ENCODE measurements around the gene S100A14.

S100A14 gene

DNA sequence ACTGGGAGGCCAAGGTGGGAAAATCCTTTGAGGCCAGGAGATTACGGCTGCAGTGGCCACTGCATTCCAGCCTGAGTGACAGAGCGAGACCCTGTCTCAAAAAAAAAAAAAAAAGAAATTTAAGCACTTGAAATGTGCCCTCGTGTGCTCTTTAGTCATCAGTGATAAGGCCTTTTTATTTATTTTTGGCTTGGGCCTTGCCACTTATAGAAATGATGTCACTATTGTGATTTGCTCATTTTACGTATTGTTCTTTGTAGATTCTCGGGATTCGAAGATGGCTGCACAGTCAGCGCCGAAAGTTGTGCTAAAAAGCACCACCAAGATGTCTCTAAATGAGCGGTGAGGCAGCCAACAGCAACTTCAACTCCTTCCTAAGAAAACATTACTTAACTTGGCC, 20.2 kb upstream of the S100A14 start:
- DNase-seq = no peak

DNA sequence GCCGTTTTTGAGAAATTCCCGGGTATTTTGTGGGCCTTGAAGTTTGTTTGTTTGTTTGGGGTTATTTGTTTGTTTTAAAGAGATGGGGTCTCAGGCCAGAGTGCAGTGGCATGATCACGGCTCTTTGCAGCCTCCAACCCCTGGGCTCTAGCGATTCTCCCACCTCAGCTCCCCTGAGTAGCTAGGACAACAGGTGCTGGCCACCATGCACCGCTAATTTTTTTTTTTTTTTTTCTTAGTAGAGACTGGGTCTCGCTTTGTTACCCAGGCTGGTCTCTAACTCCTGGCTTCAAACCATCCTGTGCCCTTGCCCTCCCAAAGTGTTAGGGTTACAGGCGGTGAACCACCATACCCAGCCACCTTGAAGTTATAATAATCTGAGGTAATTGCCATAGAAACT, 19.7 kb upstream of the S100A14 start:
- DNase-seq = no peak

DNA sequence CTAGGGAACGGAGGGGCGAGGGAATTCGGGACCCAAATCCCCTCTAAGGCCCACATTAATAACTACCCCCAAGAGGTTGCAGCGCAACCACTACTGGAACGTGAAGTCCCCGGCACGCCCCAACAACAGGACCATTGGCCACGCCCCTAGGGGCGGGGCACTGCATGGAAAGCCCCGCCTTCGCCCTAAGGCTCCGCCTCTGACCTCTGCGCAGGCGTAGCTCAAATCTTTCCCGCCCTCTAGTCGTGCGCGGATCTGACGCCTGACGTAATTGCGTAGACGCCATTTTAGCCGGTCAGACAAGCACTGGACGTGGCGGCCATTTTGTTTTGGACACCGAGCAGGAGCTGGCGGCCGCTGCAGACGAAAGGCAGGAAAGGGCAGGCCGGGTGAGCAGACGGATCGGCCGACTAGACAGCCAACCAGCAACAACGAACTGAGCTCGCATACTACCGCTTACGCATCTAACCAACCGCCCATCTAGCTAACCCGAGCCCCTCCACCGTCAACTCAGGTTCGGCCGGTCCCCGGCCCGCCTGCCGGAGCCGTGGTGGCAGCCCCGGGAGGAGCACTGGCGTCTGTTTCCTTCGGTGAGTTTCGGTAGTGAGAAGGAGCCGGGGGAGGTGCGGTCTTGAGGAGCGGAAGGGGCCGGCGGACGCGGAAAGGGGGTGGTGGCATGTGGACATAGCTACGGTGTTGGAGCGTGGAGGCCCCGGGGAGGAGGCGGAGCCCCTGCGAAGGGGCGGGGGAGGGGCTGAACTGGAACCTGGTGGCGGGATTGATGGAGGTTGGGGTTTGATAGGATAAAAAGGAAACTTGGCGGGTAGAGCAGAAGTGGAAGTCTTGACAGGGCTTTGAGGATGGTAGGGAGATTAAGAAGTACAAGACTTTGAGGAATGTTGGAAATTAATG, 17.9 kb upstream of the S100A14 start, which contains the start of gene CHTOP:
Gene CHTOP (plus strand): TSS at position 313 of the 912 bp plus-strand sequence. CDS start 2,523 bp downstream, outside the sequence.
- peak; percentile 99 for DNase-seq

DNA sequence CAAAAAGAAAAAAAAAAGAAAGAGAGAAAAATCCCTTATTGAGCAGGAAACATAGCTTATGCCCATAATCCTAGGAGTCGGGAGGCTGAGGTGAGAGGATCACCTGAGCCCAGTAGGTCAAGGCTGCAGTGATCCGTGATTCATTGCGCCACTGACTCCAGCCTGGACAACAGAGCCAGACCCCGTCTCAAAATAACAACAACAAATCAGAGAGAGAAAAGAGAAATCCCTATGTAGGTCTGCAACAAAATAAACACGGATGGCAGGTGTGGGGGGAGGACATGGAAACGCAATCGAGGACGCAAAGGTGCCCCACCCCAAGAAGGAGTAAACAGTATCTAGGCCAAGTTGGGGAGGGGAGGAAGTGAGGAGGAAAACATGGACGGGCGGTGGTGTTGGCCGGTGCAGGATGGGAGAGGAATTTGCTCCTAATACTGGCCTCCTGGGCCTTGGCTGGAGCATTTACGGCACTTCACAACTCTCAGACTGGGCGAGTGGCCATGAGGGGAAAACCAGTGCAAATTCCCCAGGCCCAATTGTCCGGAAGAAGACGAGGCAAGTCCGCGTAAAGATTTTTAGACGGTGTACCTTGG, 17.1 kb upstream of the S100A14 start:
- no peak for DNase-seq

DNA sequence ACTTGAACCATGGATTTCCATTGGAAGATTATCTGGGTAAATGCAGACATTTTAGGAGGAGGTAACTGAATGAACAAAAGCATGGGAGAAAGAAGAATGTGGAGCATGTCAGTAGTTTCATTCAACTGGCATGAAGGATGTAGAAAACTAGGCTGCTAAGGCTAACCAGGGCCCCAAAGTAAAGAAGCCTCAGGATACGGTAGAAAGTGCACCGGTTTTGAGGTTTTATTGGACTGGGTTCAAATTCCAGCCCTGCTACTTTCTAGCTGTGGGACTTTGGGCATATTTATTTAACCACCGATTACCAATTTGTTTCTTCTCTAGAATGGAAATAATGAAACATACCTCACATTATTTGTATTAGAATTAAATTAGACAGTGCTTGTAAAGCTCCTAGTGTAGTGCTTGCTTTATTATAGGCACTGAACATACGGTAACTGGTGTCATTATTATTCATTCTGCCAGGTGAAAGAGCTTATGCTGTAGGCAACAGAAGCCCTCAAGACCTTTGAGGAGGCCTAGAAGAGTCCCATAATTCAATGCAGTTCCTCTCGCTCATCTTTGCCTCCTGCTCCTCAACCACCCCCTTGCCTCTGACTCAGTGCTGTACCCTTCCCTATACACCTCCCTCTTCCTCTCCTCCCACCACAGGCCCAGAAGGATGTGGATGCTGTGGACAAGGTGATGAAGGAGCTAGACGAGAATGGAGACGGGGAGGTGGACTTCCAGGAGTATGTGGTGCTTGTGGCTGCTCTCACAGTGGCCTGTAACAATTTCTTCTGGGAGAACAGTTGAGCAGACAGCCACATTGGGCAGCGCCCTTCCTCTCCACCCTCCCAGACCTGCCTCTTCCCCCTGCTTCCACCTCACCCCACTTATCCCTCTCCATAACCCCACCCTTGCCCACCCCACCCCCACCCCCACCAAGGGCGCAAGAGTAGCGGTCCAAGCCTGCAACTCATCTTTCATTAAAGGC, 15.2 kb upstream of the S100A14 start:
- peak; percentile 15 for DNase-seq

DNA sequence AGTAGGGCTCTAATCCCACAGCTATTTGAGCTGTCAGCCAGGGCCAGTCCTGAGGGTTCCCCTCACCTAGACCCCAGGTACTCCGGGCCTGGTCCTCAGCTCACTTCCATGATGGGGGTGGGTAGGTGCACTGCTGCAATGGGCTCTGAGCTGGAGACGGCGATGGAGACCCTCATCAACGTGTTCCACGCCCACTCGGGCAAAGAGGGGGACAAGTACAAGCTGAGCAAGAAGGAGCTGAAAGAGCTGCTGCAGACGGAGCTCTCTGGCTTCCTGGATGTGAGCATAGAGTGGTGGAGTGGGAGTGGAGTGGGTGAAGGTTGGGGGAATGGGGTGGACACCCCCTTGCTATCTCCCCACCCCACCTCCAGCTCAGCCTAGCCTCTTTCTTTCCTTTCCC, 14.3 kb upstream of the S100A14 start:
- no peak for DNase-seq

DNA sequence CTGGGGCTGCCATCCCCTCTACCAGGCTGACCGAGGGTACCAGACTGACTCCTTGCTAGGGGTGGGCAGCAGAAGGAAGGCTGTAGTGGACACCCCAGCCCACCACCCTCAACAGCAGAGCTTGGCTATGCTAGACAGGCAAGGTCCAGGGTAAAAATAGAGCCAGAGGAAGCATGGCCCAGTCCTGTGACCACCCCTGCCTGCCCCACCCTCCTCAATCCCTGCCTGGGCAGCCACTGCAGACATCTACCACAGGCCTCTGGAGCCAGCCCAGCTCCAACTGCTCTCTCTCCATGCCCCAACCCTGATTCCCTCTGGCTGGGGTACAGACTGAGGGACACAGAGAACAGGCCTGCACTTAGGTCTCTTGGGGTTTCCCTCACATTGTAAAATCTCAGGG, 13.8 kb upstream of the S100A14 start:
- no peak for DNase-seq

DNA sequence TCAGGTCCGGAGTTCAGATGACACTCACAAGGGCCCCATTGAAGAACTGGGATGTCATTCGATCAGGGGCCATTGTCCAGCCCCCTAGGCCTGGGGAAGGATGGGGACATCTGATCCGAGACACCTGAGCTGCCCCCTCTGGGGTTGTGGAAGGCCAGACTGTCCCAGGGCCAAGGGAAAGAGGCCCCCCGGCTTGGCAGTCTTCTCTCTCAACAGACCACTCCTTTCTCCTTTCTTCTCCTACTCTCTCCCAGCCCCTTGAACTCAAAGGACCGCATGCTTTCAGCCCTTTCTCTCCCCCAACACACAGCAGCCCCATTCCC, 13.2 kb upstream of the S100A14 start:
- no peak for DNase-seq

DNA sequence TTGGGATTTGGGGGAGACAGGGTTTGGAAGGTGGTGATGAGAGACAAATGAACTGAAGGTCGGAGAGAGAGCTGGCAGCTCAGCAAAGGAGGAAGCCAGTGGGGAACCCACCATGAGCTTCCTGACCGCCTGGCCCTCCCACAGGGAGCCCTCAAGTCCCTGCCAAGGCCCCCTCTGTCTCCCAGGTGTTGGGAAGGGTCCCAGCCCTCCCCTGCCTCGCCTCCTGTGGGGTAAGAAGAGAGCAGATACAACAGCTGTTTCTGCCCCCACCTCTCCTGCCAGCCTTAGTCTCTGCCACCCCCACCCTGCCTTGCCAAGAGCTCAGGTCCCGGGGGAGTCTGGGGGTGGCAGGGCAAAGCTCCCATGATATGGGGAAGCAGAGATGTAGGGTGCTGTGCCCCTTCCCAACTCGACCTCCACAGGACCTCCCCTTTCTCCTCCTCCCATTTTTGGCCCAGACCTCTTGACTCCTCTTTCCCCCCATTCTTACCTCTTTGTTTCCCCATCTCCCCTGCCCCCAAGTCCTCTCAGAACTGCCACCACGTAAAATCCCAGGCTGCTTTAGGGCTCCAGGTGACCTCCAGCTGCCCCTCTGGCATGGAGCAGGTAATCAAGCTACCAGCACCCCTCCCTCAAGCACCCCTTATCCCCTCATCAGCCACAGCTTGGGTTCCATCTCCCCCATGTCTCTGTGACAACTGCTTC, 12.7 kb upstream of the S100A14 start:
- DNase-seq = no peak

DNA sequence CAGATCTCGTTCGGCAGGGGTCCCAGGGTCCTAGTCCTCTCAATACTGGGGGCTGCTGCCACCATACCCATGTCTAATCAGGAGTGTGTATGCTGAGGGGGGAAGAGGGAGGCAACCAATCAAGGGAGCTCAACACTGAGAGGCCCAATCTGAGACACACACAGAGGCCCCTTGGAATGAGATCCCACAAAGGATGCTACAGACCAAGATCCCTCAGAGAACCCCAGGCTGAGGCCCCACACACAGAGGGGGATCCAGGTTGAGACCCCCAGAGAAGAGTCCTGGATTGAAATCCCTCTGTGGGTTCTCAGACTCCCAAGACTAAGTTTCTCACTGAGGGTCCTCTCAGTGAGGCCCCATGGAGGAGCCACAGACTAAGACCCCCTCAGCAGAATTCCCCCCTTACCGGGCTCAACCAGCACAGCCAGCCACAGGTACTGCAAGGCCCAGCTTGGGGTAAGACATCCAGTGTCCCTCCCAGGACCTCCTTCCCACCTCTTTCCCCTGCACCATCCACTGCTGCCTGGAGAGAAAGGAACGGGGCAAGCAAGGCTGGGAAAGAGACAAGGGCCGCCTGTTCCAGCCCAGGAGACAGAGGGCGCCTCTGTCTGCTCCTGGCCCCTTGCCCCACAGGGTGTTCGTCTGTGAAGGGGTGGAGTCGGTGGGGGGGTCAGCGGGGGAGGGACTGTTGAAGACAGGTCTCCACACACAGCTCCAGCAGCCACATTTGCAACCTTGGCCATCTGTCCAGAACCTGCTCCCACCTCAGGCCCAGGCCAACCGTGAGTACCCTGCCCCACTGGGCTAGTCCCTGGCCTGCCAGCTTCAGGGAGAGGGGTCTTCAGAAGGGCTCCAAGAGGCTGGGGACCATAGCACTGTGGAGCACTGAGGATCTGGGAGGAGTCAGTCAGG, 11.8 kb upstream of the S100A14 start, which contains the start of gene S100A1:
Gene S100A1 (plus strand): TSS at position 720 of the 912 bp plus-strand sequence. CDS start 2,088 bp downstream, outside the sequence.
- DNase-seq = no peak

DNA sequence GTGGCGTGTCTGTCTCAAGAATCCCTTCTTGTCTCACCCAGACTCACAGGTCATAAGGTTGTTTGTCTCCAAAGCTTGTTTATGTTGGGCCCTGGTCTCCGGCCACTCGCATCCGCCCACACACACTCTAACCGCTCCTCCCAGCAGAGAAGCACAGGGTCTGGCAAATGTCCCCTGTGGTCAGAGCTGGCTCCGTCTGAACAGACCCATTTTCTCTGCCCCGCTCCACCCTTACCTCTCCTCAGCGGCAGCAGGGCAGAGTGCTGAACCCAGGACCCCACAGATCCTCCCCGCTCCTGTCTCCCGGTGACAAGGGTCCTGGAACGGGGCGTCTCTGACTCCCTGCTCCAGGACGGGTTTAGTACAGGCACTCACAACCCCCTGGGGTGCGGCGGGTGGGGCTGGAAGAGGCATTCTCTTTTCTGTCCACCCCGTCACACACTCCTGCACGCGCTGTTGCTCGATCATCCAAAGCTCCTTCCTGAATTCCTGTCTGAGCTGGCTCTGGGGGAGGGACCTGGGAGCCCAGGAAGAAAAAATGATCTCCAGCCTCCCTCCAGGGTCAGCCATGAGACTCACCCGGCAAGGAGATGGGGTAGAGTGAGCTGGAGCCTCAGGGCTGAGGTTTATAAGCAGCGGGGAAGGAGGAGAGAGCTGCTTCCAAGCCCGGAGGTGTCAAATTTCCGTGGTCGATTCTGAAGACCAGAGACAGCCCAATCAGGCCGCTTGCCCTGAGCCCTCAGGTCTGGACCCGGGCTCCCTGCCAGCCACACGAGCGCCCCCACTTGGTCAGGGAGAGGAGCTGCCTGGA, 11.0 kb upstream of the S100A14 start, which contains the start of gene S100A13:
Gene S100A13 (minus strand): TSS at position 602 of the 811 bp plus-strand sequence. CDS start 1,033 bp downstream, outside the sequence.
- peak; percentile 29 for DNase-seq

DNA sequence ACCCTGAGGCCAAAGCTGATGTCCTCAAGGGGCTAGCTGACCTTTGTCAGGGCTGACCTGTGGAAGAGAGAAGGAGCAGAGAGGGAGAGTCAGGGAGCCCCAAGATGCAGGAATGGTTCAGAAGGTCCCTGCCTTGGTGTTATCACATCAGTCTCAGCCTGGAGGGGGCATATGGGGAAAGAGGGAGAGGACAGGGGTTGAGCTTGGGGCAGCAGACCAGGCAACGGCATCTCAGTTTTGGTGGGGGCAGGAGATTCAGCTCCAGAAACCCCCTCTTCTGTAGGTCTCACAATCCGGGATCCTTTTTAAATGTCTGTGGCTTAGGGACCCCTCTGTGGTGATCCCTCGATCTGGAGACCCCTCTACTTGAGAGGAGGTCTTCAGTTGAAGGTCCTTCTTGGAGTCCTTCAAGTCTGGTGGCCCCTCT, 10.4 kb upstream of the S100A14 start:
- DNase-seq = no peak

DNA sequence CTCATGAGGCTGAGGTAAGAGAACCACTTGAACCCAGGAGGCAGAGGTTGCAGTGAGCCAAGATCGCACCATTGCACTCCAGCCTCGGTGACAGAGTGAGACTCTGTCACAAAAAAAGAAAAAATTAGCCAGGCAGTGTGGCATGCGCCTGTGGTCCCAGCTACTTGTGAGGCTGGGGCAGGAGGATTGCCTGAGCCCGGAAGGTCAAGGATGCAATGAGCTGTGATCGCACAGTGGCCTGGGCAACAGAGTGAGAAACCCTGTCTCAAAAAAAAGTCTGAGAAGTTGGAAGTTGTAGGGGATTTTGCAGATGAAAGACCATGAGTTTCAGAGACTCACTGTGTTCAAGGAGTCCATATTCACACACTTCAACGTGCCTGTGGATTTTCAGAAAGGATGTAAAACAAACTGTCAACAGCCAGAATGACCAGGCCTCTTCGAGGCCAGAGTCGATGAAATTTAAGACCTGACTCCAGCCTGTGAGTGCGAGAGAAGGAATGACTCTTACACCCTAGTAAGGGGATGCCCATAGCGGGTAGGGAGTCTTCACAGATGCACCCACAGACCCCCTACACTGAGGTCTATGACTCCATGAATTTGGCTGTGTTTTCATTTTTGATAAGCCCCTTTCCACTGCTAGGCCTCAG, 9.0 kb upstream of the S100A14 start:
- DNase-seq = no peak

DNA sequence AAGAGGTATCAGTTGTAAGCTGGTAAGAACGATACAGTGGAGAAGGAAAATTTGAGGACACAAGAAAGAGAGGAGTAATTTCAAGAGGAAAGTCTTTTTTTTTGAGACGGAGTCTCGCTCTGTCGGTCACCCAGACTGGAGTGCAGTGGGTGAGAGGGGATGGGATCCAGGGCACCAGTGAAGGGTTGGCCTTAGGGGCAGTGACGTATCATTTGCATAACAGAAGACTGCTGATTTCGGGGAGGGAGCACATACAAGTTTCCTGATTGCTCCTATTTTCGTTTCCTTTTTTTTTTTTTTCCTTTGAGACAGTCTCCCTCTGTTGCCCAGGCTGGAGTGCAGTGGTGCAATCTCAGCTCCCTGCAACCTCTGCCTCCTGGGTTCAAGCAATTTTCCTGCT, 7.0 kb upstream of the S100A14 start:
- DNase-seq = no peak

DNA sequence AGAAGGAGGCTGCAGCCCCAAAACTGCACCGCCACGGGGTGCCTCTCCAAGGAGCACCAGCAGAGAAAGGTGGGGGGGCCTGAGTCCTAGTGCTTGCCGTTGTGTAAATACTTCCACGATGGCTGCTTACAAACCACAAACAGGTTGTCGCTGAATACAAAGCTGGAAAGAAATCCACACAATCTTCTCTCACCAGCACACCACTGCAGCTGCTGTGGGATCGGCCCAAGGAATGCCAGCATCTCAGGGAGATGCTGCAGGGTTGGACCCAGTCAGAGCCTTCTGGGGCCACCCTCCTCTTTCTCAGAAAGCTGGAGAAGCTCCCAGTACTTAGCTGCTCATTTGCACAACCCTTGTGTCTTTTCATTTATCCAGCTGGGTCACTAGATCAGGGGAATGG, 3.0 kb upstream of the S100A14 start:
- DNase-seq = no peak

DNA sequence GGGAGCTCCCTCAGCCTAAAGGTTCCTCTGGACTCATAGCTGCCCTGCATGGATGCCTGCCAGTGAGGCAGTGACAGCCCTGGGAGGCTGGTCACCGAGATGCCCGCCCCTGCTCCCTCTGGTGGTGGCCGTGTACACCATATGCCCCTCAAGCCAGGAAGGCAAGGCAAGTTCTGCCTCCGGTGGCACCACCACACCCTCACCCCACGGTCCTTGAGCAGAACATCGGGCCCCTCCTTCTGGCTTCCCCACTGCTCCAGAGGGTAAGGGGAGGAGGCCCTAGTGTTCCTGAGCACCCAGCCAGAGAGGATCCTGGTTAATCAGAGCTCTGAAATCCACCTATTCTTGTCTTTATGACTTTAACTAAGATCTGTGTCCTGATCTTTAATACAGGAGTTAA, 1.5 kb upstream of the S100A14 start:
- DNase-seq = peak; percentile 82

DNA sequence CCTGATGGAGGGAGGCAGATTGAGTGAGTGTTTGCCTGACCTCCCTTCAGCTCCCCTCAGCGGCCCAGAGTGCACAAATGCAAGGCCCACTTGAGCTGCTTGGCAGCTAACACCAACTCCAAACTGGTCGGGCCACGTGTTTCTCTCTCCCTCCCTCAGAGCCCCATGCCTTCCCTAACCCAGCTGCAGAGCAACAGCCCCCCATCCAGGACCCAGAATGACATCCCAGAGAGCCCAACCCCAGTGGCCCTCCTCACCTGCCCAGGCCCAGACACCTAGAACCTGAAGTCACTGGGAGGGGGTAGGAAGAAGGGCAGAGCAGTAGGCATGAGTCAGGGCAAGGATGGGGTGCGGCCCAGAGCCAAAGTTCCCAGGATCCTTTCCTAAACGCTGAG, 789 bp upstream of the S100A14 start:
- DNase-seq = no peak

DNA sequence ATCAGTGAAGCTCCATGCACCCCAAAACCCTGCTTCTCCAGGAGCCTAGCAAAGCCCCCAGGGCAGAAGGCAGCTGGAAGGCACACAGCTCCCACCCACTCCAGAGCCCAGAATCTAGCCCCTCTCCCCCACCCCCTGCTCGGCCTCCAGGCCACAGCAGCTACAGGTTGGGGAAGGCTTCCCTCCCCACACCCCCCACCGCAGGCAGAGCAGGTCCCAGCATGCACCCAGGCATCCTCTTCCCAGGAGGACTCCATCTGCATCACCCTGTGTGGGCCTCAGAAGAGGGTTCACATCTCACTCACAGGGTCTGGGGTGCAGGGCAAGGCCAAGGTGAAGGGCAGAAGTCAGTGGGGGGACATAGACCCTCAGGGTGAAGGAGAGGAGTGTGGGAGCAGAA, 719 bp downstream of the S100A14 start:
- DNase-seq = no peak

DNA sequence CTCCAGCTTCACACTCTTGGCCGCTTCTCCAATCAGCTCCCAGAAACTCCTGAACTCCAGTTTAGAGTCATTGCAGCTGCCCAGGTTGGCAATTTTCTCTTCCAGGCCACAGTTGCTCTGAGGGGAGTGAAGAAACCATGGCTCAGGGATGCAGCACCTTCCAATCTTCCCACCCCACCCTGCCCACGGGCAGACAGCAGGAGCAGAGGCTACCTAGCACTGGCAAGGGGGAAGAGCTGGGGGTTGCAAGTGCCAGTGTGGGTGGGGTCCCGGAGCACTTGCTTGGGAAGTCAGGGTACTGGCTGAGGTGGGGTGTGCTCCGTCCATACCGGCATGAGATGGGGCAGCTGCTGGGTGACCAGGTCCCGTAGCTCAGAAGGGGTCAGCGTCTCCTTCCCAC, 1.2 kb downstream of the S100A14 start:
- DNase-seq = no peak
